ENCODE data around the gene NECTIN1.
A peak's percentile ranks its signal among the peaks of the same experiment; 100 is the strongest.

Gene NECTIN1

DNA sequence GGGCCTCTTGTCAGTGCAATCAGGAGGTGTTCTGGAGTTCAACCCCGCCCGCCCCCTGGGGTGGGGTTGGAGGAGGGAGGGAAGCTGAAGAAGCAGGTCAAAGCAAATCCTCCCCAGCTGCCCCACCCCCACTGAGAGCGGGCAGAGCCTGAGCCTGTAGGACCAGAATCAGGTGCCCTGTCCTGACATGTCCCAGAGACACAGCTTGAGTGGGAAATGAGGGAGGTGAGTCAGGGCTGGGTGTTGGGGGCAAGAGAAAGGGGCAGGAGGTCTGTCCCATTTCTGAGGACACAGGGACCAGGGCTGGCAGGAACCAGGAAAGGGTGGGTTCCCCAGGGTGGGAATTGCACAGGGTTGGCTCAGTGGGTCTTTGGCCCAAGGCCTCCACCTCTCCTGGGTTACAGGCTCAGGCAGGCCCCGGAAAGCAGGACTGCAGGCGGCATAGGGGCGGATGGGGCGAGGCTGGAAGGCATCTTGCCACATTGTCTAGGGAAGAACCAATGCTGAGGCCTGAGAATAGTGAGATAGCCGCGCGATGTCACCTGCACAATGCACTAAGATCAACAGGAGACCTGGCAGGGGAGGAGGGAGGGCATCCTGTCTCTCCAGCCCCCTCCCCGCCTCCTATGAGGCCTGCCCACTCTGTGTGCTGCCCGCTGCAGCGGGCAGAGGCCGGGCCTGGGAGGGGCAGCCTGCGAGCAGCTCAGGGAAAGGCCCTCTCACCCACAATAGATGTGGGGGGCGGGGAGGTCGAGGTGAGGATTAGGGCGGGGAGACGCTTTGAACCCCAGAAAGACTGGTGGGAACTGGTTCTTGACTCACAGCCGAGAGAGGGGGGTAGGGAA is 32.4 kb downstream of the NECTIN1 start:
- DNase-seq (ENCODE audit: low read depth), result no peak
- H3K4me3 ChIP-seq (ENCODE audit: low read depth, low read length), result no peak overlapping the region
- TF ChIP-seq MYC (IDR thresholded peaks at IDR 0.05; ENCODE audit: low read depth, low read length) (no peak), POLR2A (IDR thresholded peaks at IDR 0.05; ENCODE audit: extremely low read depth, insufficient read length) (no peak)
- TF ChIP-seq, protein P1, sequence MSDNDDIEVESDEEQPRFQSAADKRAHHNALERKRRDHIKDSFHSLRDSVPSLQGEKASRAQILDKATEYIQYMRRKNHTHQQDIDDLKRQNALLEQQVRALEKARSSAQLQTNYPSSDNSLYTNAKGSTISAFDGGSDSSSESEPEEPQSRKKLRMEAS (IDR thresholded peaks at IDR 0.05; ENCODE audit: low read depth, low read length), result no peak
- TF ChIP-seq, protein P2, sequence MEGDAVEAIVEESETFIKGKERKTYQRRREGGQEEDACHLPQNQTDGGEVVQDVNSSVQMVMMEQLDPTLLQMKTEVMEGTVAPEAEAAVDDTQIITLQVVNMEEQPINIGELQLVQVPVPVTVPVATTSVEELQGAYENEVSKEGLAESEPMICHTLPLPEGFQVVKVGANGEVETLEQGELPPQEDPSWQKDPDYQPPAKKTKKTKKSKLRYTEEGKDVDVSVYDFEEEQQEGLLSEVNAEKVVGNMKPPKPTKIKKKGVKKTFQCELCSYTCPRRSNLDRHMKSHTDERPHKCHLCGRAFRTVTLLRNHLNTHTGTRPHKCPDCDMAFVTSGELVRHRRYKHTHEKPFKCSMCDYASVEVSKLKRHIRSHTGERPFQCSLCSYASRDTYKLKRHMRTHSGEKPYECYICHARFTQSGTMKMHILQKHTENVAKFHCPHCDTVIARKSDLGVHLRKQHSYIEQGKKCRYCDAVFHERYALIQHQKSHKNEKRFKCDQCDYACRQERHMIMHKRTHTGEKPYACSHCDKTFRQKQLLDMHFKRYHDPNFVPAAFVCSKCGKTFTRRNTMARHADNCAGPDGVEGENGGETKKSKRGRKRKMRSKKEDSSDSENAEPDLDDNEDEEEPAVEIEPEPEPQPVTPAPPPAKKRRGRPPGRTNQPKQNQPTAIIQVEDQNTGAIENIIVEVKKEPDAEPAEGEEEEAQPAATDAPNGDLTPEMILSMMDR (IDR thresholded peaks at IDR 0.05; ENCODE audit: low read depth, low read length), result no peak

DNA sequence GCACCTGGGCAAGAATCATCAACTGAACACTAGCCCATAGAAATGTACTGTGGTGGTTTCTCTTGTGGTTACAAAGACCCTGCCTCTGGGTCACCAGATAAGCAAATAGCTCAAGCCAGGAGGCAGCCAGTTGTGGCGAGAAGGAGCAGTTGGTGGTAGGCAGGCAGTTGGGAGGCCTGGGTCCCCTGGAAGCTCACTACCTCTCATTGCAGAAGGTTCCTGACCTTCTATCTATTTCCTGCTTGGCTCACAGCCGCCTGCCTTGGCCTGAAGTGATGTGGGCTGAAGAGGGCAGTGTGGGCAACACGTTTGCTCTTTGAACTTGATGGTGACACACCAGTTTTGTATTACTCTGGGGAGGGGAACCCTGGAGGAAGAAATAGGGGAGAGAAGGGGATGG is 34.7 kb downstream of the NECTIN1 start:
- TF ChIP-seq, protein P2 (IDR thresholded peaks at IDR 0.05; ENCODE audit: low read depth, low read length), result peak; percentile 21
- TF ChIP-seq MYC (IDR thresholded peaks at IDR 0.05; ENCODE audit: low read depth, low read length), result peak; percentile 49
- TF ChIP-seq POLR2A (IDR thresholded peaks at IDR 0.05; ENCODE audit: extremely low read depth, insufficient read length), result no peak
- TF ChIP-seq, protein P1 (IDR thresholded peaks at IDR 0.05; ENCODE audit: low read depth, low read length), result peak; percentile 48; the same call in 1 of the 2 replicates
- DNase-seq (ENCODE audit: low read depth), result peak; percentile 91
- H3K4me3 ChIP-seq (ENCODE audit: low read depth, low read length), result no peak overlapping the region

DNA sequence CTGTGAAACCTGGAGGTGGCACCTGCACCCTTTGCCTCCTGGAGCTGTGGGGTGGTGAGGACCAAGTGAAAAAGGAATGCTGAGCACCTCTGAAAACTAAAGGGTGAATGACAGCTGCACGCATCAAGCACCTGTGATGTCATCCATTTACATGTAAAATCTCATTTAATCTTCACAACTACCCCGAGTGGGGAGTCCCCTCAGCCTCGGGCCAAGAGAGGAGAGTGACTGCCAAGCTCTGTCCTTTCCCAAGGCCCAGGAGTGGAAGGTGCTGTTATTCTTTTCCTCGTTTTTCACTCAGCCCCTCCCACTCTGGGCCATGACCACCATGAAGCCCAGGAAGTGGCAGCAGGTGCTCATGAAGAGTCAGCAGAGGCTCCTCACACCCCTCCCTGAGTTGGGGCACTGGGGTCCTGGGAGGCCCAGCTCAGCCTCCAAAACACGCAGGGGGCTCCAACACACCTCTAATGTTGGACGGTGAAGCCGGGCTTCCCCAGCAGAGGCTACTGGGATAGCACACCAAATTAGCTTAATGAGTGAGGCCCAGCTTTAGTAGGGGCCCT is 35.7 kb downstream of the NECTIN1 start:
- H3K4me3 ChIP-seq (ENCODE audit: low read depth, low read length), result no peak overlapping the region
- DNase-seq (ENCODE audit: low read depth), result no peak
- TF ChIP-seq MYC (IDR thresholded peaks at IDR 0.05; ENCODE audit: low read depth, low read length) (no peak), POLR2A (IDR thresholded peaks at IDR 0.05; ENCODE audit: extremely low read depth, insufficient read length) (no peak)
- TF ChIP-seq, protein P2 (IDR thresholded peaks at IDR 0.05; ENCODE audit: low read depth, low read length), result no peak
- TF ChIP-seq, protein P1 (IDR thresholded peaks at IDR 0.05; ENCODE audit: low read depth, low read length), result no peak

DNA sequence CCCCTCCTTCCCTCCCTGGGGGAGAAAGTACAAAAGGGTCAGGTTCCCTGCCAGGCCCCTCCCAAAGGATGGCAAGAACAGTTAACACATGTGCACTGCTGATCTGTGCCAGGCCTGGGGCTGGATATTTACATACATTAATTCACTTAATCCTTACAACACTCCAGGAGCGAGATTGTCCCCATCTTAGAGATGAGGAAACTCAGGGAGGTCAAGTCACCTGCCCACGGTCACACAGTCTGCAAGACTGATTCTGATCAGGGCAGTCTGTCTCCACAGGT is 36.5 kb downstream of the NECTIN1 start:
- H3K4me3 ChIP-seq (ENCODE audit: low read depth, low read length), result no peak overlapping the region
- TF ChIP-seq MYC (IDR thresholded peaks at IDR 0.05; ENCODE audit: low read depth, low read length) (no peak), POLR2A (IDR thresholded peaks at IDR 0.05; ENCODE audit: extremely low read depth, insufficient read length) (no peak)
- TF ChIP-seq, protein P1 (IDR thresholded peaks at IDR 0.05; ENCODE audit: low read depth, low read length), result no peak
- TF ChIP-seq, protein P2 (IDR thresholded peaks at IDR 0.05; ENCODE audit: low read depth, low read length), result no peak
- DNase-seq (ENCODE audit: low read depth), result no peak

DNA sequence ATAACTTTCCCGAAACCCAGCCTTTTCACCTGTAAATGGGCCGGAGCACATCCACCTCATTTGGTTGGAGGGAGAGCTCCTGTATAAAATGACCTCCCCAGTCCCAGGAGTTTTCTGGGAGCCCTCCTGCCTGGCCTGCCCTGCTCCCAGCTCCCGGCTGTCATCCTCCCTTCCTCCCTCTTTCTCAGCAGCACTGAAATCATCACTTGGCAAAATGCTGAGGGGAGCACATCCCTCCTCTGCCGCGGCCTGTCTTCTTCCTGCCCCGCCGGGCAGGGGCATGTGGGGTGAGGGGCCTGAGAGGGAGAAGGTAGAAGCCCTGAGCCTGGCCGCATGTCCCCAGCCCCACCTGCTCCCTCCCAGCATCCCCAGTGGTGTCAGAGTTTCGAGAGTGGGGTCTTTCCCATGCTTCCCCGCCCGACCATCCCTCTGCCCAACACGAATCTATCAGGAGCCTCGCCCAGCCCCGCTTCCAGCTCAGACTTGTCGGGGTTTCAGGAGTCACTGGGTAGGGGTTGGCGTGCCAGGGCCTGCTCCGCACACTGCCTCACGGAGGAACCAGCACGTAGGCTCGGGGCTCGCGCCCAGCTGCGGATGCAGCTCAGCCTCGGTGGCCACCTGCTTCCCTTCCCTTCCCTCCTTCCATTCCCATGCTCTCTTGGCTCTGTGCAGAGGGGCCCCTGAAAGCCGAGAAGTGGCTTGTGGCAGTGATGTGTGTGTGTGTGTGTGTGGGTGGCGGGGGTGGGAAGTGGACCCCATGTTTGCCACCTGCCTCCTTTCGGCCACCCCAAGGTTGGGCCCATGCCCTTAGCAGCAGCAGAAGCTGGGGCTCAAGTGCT is 37.1 kb downstream of the NECTIN1 start:
- DNase-seq (ENCODE audit: low read depth), result no peak
- no peak overlapping the region for H3K4me3 ChIP-seq (ENCODE audit: low read depth, low read length)

More for the DNA sequence above, 37.1 kb downstream of the NECTIN1 start:
- no peak for TF ChIP-seq POLR2A (IDR thresholded peaks at IDR 0.05; ENCODE audit: extremely low read depth, insufficient read length)
- TF ChIP-seq, protein P1 (IDR thresholded peaks at IDR 0.05; ENCODE audit: low read depth, low read length), result no peak
- no peak for TF ChIP-seq MYC (IDR thresholded peaks at IDR 0.05; ENCODE audit: low read depth, low read length)
- TF ChIP-seq, protein P2 (IDR thresholded peaks at IDR 0.05; ENCODE audit: low read depth, low read length), result no peak
